Measurements from ENCODE around the gene SH3RF3. TPM values are rescaled to one million over a fixed set of nuclear protein-coding genes. Genes with fewer than 3 reads are reported as not detected.

The SH3RF3 gene
- total RNA-seq, 3 donors from 2014 or later: 3.2 to 5.6 (median 4.6) TPM

- TF ChIP-seq, protein P1, sequence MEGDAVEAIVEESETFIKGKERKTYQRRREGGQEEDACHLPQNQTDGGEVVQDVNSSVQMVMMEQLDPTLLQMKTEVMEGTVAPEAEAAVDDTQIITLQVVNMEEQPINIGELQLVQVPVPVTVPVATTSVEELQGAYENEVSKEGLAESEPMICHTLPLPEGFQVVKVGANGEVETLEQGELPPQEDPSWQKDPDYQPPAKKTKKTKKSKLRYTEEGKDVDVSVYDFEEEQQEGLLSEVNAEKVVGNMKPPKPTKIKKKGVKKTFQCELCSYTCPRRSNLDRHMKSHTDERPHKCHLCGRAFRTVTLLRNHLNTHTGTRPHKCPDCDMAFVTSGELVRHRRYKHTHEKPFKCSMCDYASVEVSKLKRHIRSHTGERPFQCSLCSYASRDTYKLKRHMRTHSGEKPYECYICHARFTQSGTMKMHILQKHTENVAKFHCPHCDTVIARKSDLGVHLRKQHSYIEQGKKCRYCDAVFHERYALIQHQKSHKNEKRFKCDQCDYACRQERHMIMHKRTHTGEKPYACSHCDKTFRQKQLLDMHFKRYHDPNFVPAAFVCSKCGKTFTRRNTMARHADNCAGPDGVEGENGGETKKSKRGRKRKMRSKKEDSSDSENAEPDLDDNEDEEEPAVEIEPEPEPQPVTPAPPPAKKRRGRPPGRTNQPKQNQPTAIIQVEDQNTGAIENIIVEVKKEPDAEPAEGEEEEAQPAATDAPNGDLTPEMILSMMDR (IDR thresholded peaks at IDR 0.05): no peak
- TF ChIP-seq POLR2AphosphoS5 (IDR thresholded peaks at IDR 0.05) (no peak), POLR2A (IDR thresholded peaks at IDR 0.05) (no peak)
- H3K4me1 ChIP-seq: no peaks in the 10 kb centered on the region
- DNase-seq (ENCODE audit: low spot score in 2 of 2): no peak
- no peak overlapping the region for H3K4me3 ChIP-seq
- H3K36me3 ChIP-seq: no peaks in the 10 kb centered on the region
- intact Hi-C loops (cut with DNase I; ENCODE audit: low total_unique reads): no loop called here
- H3K27me3 ChIP-seq: no peaks in the 10 kb centered on the region
- no peaks in the 10 kb centered on the region for H3K9me3 ChIP-seq
- H3K27ac ChIP-seq: no peak overlapping the region
Measured at GRCh38 chr2:109421642-109422041, 292.6 kb downstream of the SH3RF3 start.

DNA sequence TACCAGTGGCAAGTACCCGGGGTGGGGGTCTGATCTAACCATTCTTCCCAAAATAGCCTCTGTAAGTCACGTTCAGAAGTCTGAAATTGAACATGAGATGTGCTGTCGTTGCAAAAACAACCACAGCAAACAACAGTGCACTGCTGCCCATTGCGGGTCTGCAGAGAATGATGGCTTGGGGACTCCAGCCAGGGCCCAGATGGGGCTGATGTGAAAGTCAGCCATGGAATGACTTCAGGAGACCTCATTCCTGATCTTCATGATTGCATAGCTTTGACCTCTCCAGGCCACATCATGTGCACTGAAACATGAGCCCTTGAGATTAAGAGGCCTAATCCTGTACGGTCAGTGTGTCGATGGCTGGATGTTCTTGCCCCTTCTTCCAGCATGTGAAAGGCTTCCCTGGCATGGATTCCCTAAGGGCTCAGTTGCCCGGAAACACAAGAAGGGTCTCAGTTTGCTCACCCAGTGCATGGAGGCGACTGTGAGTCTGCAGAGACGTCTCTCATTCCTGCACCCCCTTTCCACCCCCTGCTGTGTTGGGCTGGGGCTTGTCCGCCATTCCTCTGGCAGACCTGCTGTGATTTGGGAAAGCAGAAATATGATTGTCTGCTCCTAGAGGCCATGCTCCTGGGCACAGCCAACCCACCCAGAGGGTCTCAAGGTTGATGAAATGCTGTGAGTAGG lies 293.2 kb downstream of the SH3RF3 start:
- Histone ChIP-seq H3K4me1 (no peaks in the 10 kb centered on the region), H3K27me3 (no peaks in the 10 kb centered on the region), H3K27ac (no peak overlapping the region), H3K9me3 (no peaks in the 10 kb centered on the region), H3K36me3 (no peaks in the 10 kb centered on the region), H3K4me3 (no peak overlapping the region)
- DNase-seq (ENCODE audit: low spot score in 2 of 2): no peak
- intact Hi-C loops (cut with DNase I; ENCODE audit: low total_unique reads): no loop called here
- TF ChIP-seq POLR2A (IDR thresholded peaks at IDR 0.05) (no peak), POLR2AphosphoS5 (IDR thresholded peaks at IDR 0.05) (no peak)
- TF ChIP-seq, protein P1 (IDR thresholded peaks at IDR 0.05): no peak

DNA sequence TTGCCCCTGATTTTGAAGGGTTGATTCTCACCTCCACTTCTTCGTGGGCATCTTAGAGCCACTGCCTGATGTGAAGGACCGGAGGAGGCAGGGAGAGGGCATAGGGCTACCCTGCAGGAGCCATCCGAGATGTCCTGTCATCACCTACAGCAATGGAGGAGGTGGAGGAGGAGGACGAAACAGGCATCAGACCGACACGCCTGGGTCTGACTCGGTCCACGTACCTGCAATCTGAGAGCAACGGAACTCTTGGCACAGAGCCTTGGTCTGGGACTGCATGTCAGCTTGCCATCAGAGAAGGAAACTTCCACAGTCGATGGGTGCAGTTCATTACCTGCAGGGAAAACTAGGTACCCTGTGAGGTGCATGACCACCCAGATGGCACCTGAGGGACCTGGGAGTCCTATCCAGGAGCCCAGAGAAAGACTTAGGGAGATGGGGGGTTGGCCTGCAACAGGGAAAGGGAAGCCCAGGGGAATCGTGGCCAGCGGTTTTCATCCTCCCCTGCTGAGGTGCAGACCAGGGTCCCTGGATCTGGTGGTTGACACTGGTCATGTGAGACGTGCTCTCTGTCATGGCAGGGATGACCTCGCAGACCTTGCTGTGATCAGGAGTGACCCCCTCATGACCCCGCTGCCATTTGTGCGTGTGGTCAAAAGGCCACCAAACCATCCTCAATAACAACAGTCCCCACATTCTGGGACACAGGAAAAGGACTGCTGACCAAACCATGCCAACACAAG lies 293.9 kb downstream of the SH3RF3 start:
- DNase-seq (ENCODE audit: low spot score in 2 of 2): no peak
- intact Hi-C loops (cut with DNase I; ENCODE audit: low total_unique reads): no loop called here

DNA sequence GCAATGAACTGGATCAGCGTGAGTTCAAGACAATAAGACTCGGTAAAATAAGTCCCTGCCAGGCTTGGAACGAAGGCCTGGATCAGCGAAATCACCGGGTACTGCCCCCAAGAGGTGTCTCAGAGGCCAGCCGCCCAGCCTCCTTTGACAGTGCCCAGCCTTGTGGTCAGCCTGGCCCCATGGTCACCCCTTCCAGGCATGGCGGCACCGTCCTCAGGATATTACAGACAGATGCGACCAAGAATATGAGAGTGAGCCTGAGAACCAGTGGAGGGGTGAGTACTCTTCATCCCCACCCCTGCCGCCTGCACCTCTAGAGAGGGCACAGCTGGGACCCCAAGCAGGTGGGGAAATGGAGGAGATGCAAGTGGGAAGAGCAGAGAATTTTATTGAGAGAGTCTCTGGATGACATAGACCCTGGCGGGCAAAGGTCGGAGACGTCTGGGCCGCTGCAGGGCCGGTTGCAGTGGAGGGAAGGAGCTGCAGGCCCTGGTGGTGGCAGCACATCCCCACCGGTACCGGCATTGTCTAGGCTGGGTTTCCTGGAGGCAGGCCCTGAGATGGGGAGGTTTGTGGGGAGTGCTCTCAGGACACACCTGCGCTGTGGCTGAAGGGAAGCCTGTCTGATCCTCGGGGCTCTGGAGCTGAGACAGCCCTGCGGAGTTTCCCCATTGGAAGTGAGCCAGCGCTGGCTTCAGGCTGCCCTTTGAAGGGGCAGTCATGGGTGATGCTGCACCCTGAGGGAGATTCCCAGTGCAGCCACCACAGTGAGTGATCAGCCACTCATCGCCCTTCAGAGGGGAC lies 294.8 kb downstream of the SH3RF3 start:
- H3K27ac ChIP-seq: no peak overlapping the region
- H3K36me3 ChIP-seq: no peaks in the 10 kb centered on the region
- H3K4me3 ChIP-seq: no peak overlapping the region
- intact Hi-C loops (cut with DNase I; ENCODE audit: low total_unique reads): no loop called here
- TF ChIP-seq POLR2A (IDR thresholded peaks at IDR 0.05) (no peak), POLR2AphosphoS5 (IDR thresholded peaks at IDR 0.05) (no peak)
- TF ChIP-seq, protein P1 (IDR thresholded peaks at IDR 0.05): no peak
- H3K27me3 ChIP-seq: no peaks in the 10 kb centered on the region
- no peaks in the 10 kb centered on the region for H3K4me1 ChIP-seq
- no peaks in the 10 kb centered on the region for H3K9me3 ChIP-seq
- no peak for DNase-seq (ENCODE audit: low spot score in 2 of 2)

More for the DNA sequence above, 293.9 kb downstream of the SH3RF3 start:
- Histone ChIP-seq H3K4me3 (no peak overlapping the region), H3K4me1 (no peaks in the 10 kb centered on the region), H3K36me3 (no peaks in the 10 kb centered on the region), H3K27me3 (no peaks in the 10 kb centered on the region), H3K9me3 (no peaks in the 10 kb centered on the region), H3K27ac (no peak overlapping the region)
- no peak for TF ChIP-seq POLR2A (IDR thresholded peaks at IDR 0.05)
- TF ChIP-seq, protein P1 (IDR thresholded peaks at IDR 0.05): no peak
- TF ChIP-seq POLR2AphosphoS5 (IDR thresholded peaks at IDR 0.05): no peak

All from breast epithelium (tissue), 4 donors.